Endothelial cell of umbilical vein (primary cell): Measurements from ENCODE around the gene RASD1. TPM values are rescaled to one million over a fixed set of nuclear protein-coding genes. Genes with fewer than 3 reads are reported as not detected.

ENCODE experiments used
- BruUV-seq: library from RNA; stranded (reverse); fragments of 400-500 nt; replicated peaks from 2 replicates; lab custom pipeline; 2021; lab: Mats Ljungman, UMichigan
- CTCF ChIA-PET: fragments of 300-600, 350-600 bp; sonication (Branson Sonifier 250); formaldehyde crosslinking; loops from one replicate; lab custom pipeline; 2021; ENCODE audit warnings: antibody characterized with exemption, inconsistent platforms; lab: Charles Lee
- POLR2A ChIA-PET: fragments of 300-600, 350-600 bp; sonication (Branson Sonifier 250); formaldehyde crosslinking; loops from one replicate; lab custom pipeline; 2021; ENCODE audit warnings: antibody characterized with exemption, inconsistent platforms; lab: Charles Lee
- DNase-seq: peaks from one replicate; pipeline ENCODE4 v3.0.0-alpha.2; 2011; ENCODE audit warnings: low read depth, low spot score
- FAIRE-seq: peaks from 2 replicates; lab custom pipeline; 2011; peaks lifted over from hg19 to GRCh38; lab: Jason Lieb, UNC
- H2AFZ ChIP-seq: 2 replicates; pipeline ENCODE4 v1.6.0; 2012; ENCODE audit warnings: low read depth, low read length, control low read depth, inconsistent platforms
- H3K27ac ChIP-seq: 2 replicates; pipeline ENCODE4 v1.5.1; 2011; ENCODE audit warnings: low read depth, mild to moderate bottlenecking, control low read depth, low read length, moderate library complexity; ENCODE audit not compliant: insufficient read depth
- H3K27me3 ChIP-seq, 2 experiments: 2 replicates each; pipeline versions ENCODE4 v1.6.0 to v1.6.1; 2011; ENCODE audit warnings: low read length in 2 of 2, mixed read lengths in 1 of 2; ENCODE audit not compliant: control insufficient read depth in 2 of 2, insufficient read depth in 2 of 2
- H3K36me3 ChIP-seq, 2 experiments: 2 replicates in 1 of 2; 3 replicates in 1 of 2; pipeline ENCODE4 v1.5.1; 2011; ENCODE audit warnings: low read length in 2 of 2, mild to moderate bottlenecking in 1 of 2, moderate library complexity in 1 of 2; ENCODE audit not compliant: control insufficient read depth in 2 of 2, insufficient read depth in 2 of 2; ENCODE audit errors: extremely low read depth in 1 of 2
- H3K4me1 ChIP-seq: 3 replicates; pipeline ENCODE4 v1.5.1; 2011; ENCODE audit warnings: mild to moderate bottlenecking, low read length; ENCODE audit not compliant: control insufficient read depth, insufficient read depth; ENCODE audit errors: extremely low read depth
- H3K4me2 ChIP-seq: 2 replicates; pipeline ENCODE4 v1.6.1; 2011; ENCODE audit warnings: low read length, control low read depth, mixed read lengths; ENCODE audit not compliant: insufficient read depth
- H3K4me3 ChIP-seq, 3 experiments: fragments of 200-600 bp in 1 of 3; sonication (generic), shearing (Covaris generic) in 1 of 3; replicated peaks in 1 of 3; 2 replicates each; pipeline ENCODE4 v1.5.1; 2011 to 2016; ENCODE audit warnings: control low read depth in 3 of 3, low read length in 3 of 3, mild to moderate bottlenecking in 2 of 3, inconsistent platforms in 1 of 3, low read depth in 1 of 3, moderate library complexity in 1 of 3; ENCODE audit not compliant: insufficient read depth in 1 of 3
- H3K79me2 ChIP-seq: 2 replicates; pipeline ENCODE4 v1.6.0; 2012; ENCODE audit warnings: low read length, inconsistent platforms; ENCODE audit not compliant: control insufficient read depth, insufficient read depth
- H3K9ac ChIP-seq: replicated peaks from 2 replicates; pipeline ENCODE3; 2011; ENCODE audit warnings: low read length, control low read depth; ENCODE audit not compliant: insufficient read depth; ENCODE audit errors: extremely low read depth
- H3K9me1 ChIP-seq: replicated peaks from 3 replicates; pipeline ENCODE4 v1.6.0; 2011; ENCODE audit warnings: mild to moderate bottlenecking, low read length; ENCODE audit not compliant: control insufficient read depth, insufficient read depth; ENCODE audit errors: extremely low read depth
- H3K9me3 ChIP-seq: replicated peaks from 2 replicates; pipeline ENCODE4 v1.5.1; 2012; ENCODE audit warnings: low read length, inconsistent platforms; ENCODE audit not compliant: control insufficient read depth, insufficient read depth
- H4K20me1 ChIP-seq: replicated peaks from 2 replicates; pipeline ENCODE3; 2011; ENCODE audit warnings: mild to moderate bottlenecking, low read length; ENCODE audit not compliant: control insufficient read depth, insufficient read depth; ENCODE audit errors: extremely low read depth
- EZH2 ChIP-seq: IDR thresholded peaks from 2 replicates; pipeline ENCODE4 v1.6.1; 2012; ENCODE audit warnings: borderline replicate concordance, low read depth, mild to moderate bottlenecking, moderate library complexity, low read length, inconsistent platforms; ENCODE audit not compliant: severe bottlenecking
- FOS ChIP-seq: IDR thresholded peaks from 2 replicates; pipeline ENCODE4 v1.6.1; 2011; ENCODE audit warnings: mild to moderate bottlenecking, low read length, moderate library complexity, borderline replicate concordance; ENCODE audit not compliant: insufficient read depth
- GATA2 ChIP-seq: IDR thresholded peaks from 2 replicates; pipeline ENCODE4 v1.7.0; 2011; ENCODE audit warnings: low read depth, mild to moderate bottlenecking, moderate library complexity, mixed read lengths, low read length; ENCODE audit not compliant: insufficient read length, insufficient read depth
- JUN ChIP-seq: IDR thresholded peaks from 2 replicates; pipeline ENCODE4 v1.6.1; 2011; ENCODE audit warnings: borderline replicate concordance, low read depth; ENCODE audit not compliant: insufficient read length, insufficient read depth
- MYC ChIP-seq: IDR thresholded peaks from one replicate; pipeline ENCODE4 v1.6.1; 2011; ENCODE audit warnings: mild to moderate bottlenecking, low read depth, low read length
- POLR2AphosphoS5 ChIP-seq: IDR thresholded peaks from 2 replicates; pipeline ENCODE4 v1.6.1; 2012; ENCODE audit warnings: low read depth, mild to moderate bottlenecking, control low read depth, low read length, moderate library complexity; ENCODE audit not compliant: insufficient read depth
- dilution Hi-C: fragments of 300-500 bp; cut with MboI; formaldehyde crosslinking; loops from one replicate; pipeline ENCODE4 v1.15.0; 2019; ENCODE audit warnings: low sequenced_read_pairs; ENCODE audit not compliant: extremely low pct_ligation_motif_present
- intact Hi-C: fragments of 100-400 bp; cut with micrococcal nuclease; formaldehyde crosslinking; loops from one replicate; pipeline ENCODE4 v1.10.0; 2022
- polyA plus RNA-seq, 4 experiments: library from polyadenylated mRNA; depleted of rRNA in 3 of 4; stranded (reverse) in 3 of 4; unstranded in 1 of 4; fragments of >200 nt; gene quantifications; 2 replicates each; pipeline versions ENCODE4 v1.2.1 to v1.2.3, GENCODE V29; 2011 to 2012; ENCODE audit warnings: missing spikeins in 1 of 4
- total RNA-seq: library from RNA; stranded (reverse); gene quantifications from 2 replicates; pipeline ENCODE4 v1.2.3, GENCODE V29; 2021
- TF ChIP-seq, protein P1 (sequence below): IDR thresholded peaks from 2 replicates; pipeline ENCODE4 v1.6.1; 2011; ENCODE audit not compliant: insufficient read depth, insufficient read length
- TF ChIP-seq, protein P2 (sequence below), 2 donors: IDR thresholded peaks; 1 replicate in 1 of 2; 2 replicates in 1 of 2; pipeline ENCODE4 v1.5.1; 2011; ENCODE audit warnings: low read length in 2 of 2, mild to moderate bottlenecking in 2 of 2, moderate library complexity in 2 of 2, control low read depth in 1 of 2, inconsistent platforms in 1 of 2, low read depth in 1 of 2; ENCODE audit not compliant: insufficient read depth in 1 of 2; ENCODE audit errors: extremely low read depth in 1 of 2

Gene RASD1
- total and polyA plus RNA-seq, 2 donors (not counting 3 experiments of a cell fraction or from before 2014, with no cell fraction given), result 4.2 to 15.7 TPM

DNA sequence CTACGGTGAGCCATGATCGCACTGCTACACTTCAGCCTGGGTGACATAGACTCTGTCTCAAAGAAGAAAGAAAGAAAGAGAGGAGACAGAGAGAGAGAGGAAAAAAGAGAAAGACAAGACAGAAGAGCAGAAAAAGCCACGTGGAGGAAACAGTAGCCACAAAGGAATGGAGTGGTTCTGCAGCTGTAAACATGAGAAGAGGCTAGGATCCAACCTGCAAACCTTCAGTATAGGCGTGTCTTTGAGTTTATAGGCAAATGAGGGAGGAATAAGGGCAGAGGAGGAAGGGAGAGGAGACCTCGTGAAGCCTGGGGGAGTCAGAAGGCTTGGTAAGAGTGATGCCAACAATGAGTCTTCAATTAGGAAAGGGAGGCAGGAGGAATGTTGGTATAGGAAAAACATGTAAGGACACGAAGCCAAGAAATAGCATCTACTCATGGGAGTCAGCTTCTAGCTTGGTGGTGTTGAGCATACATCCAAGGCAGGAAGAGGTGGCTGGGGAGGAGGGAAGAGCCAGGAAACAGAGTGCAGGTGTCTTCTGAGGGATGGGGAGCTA is 15.5 kb downstream of the RASD1 start:
- H2AFZ ChIP-seq, result no peak overlapping the region
- peaks cover 0 to 2% of the 10 kb centered on the region in 2 experiments for H3K36me3 ChIP-seq
- FAIRE-seq (no peak), DNase-seq (no peak)
- H3K9ac ChIP-seq, result no peak overlapping the region
- peaks cover 18% of the 10 kb centered on the region for H3K4me1 ChIP-seq
- H3K9me1 ChIP-seq, result no peaks in the 10 kb centered on the region
- H3K4me3 ChIP-seq, result no peak overlapping the region
- intact Hi-C loops (no loop called here), dilution Hi-C loops (no loop called here)
- no peak overlapping the region for H3K4me2 ChIP-seq
- no peaks in the 10 kb centered on the region for H3K9me3 ChIP-seq
- H3K27me3 ChIP-seq, result no peaks in the 10 kb centered on the region
- BruUV-seq, result no TSS peak
- ChIA-PET CTCF (no interaction called here), POLR2A (no interaction called here)
- H3K79me2 ChIP-seq, result peaks cover 74% of the 10 kb centered on the region
- H3K27ac ChIP-seq, result no peak overlapping the region
- no peaks in the 10 kb centered on the region for H4K20me1 ChIP-seq
- no peak for TF ChIP-seq EZH2
- TF ChIP-seq MYC, result no peak
- no peak for TF ChIP-seq JUN
- TF ChIP-seq FOS, result no peak
- TF ChIP-seq GATA2, result no peak
- TF ChIP-seq POLR2AphosphoS5, result no peak
- TF ChIP-seq, protein P1, sequence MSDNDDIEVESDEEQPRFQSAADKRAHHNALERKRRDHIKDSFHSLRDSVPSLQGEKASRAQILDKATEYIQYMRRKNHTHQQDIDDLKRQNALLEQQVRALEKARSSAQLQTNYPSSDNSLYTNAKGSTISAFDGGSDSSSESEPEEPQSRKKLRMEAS, result no peak

DNA sequence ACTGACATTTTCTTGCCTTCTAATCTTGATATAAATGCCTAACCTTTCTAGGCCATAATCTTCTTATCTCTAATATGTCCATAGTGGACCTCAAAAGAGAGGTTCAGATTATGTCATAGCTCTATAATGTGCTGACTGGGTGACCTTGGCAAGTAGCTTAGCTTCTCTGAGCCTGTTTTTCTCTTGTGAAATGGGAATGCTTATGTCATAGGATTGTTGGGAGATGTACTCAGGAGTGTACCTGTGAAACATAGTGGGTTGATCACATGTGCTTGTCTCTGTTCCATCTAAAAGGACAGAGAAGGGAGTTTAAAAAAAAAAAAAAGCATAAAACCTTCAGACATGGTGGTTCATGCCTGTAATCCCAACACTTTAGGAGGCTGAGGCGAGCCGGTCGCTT is 17.0 kb downstream of the RASD1 start:
- intact Hi-C loops, result no loop called here
- no peaks in the 10 kb centered on the region for H3K9me1 ChIP-seq
- no peak for FAIRE-seq
- H3K36me3 ChIP-seq, result no peaks in the 10 kb centered on the region
- BruUV-seq, result no TSS peak
- POLR2A ChIA-PET, result no interaction called here
- peaks cover 10% of the 10 kb centered on the region for H3K4me1 ChIP-seq
- no peak overlapping the region for H3K9ac ChIP-seq
- no peaks in the 10 kb centered on the region for H3K9me3 ChIP-seq
- peaks cover 2 to 4% of the 10 kb centered on the region in 2 experiments for H3K27me3 ChIP-seq
- no peak overlapping the region for H3K4me3 ChIP-seq
- no peak overlapping the region for H3K27ac ChIP-seq
- TF ChIP-seq, protein P1, result no peak
- no peak for TF ChIP-seq MYC
- TF ChIP-seq, protein P2, sequence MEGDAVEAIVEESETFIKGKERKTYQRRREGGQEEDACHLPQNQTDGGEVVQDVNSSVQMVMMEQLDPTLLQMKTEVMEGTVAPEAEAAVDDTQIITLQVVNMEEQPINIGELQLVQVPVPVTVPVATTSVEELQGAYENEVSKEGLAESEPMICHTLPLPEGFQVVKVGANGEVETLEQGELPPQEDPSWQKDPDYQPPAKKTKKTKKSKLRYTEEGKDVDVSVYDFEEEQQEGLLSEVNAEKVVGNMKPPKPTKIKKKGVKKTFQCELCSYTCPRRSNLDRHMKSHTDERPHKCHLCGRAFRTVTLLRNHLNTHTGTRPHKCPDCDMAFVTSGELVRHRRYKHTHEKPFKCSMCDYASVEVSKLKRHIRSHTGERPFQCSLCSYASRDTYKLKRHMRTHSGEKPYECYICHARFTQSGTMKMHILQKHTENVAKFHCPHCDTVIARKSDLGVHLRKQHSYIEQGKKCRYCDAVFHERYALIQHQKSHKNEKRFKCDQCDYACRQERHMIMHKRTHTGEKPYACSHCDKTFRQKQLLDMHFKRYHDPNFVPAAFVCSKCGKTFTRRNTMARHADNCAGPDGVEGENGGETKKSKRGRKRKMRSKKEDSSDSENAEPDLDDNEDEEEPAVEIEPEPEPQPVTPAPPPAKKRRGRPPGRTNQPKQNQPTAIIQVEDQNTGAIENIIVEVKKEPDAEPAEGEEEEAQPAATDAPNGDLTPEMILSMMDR (IDR thresholded peaks at IDR 0.05; ENCODE audit: extremely low read depth in 1 of 2, insufficient read depth in 1 of 2, low read depth in 1 of 2, low read length in 2 of 2), result no peak
- H4K20me1 ChIP-seq, result no peaks in the 10 kb centered on the region
- dilution Hi-C loops, result no loop called here
- H3K79me2 ChIP-seq, result peaks cover 61% of the 10 kb centered on the region
- no peak overlapping the region for H2AFZ ChIP-seq
- CTCF ChIA-PET, result no interaction called here
- no peak for DNase-seq
- no peak overlapping the region for H3K4me2 ChIP-seq
